ENCODE data around the gene PHOSPHO1. TPM values are rescaled to one million over a fixed set of nuclear protein-coding genes. Genes with fewer than 3 reads are reported as not detected.
"Not testable (repeated sequence)": the region's sequence is repeated elsewhere in the genome, so short reads cannot be mapped to it uniquely, and the experiment has no call there.

The PHOSPHO1 gene, protein sequence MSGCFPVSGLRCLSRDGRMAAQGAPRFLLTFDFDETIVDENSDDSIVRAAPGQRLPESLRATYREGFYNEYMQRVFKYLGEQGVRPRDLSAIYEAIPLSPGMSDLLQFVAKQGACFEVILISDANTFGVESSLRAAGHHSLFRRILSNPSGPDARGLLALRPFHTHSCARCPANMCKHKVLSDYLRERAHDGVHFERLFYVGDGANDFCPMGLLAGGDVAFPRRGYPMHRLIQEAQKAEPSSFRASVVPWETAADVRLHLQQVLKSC
- total RNA-seq, result not detected

DNA sequence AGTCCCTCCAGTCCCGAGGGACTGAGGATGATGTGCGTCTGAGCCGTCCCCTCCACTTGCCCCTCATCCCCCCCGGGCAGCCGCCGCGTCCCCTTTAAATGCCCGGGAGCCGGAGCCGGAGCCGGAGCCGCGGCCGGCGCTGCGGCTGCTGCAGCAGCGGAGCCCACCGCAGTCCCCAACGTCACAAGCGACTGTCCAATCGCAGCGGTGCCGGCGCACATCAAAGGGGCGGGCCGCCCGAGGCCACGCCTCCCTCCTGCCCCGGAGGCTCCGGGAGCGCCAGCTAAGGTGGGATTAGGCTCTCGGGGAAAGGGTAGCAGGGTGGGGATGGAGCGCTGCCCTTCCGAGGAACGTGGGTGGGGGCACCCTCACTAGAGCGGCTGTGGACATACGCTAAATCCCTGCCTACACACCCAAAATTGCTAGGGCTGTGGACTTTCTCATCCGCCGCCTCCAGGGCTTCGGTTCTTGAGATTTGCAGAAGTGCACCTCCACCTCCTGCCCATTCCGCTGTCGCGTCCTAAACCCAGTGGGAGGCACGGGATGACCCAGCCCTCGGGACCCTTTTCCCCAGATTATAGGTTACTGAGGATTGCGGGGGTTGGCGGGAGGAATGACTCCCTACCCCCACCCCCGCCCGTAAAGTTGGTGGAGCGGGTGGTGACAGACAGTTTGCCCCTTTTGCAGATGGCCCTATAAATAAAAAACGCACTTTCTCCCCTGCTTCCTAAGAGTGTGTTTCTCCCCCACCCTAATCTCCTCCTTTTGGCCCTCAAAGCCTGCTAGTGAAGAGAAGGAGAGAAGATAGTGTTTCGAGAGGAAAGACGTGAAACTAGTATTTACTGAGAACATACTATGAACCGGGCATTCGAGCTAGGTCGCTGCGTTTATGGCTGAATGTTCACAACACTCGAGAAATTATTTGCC lies at the start of gene PHOSPHO1:
Gene PHOSPHO1, minus strand, starts transcription at position 152 of the 927 bp plus-strand sequence. CDS start 4,096 bp downstream, outside the sequence.
- intact Hi-C loops (cut with micrococcal nuclease), result no loop called here
- Mint-ChIP-seq H3K27ac (no peak within 1 kb of the TSS), H3K36me3 (ENCODE audit: low read depth) (no peaks in the 10 kb centered on the region), H3K4me3 (peak within 1 kb of the TSS; percentile 66), H3K4me1 (ENCODE audit: low read depth) (peaks cover 3% of the 10 kb centered on the region), H3K9me3 (no peaks in the 10 kb centered on the region), H3K27me3 (peaks cover 19% of the 10 kb centered on the region)
- ChIA-PET CTCF (interaction anchor here (0.7 to 9.1 kb wide), 3 partner anchors 16 to 48 kb away, joined by 3 to 210 read pairs (median 3); no protein-coding TSS in a partner anchor), POLR2A (interaction anchor here (2.0 to 3.0 kb wide), 2 partner anchors 21 to 38 kb away, joined by 10 to 14 read pairs; partner anchors contain the start of genes ABI3 and GNGT2)
- DNase-seq (peak; percentile 90), ATAC-seq (peak; percentile 88)
- TF ChIP-seq, protein P1, sequence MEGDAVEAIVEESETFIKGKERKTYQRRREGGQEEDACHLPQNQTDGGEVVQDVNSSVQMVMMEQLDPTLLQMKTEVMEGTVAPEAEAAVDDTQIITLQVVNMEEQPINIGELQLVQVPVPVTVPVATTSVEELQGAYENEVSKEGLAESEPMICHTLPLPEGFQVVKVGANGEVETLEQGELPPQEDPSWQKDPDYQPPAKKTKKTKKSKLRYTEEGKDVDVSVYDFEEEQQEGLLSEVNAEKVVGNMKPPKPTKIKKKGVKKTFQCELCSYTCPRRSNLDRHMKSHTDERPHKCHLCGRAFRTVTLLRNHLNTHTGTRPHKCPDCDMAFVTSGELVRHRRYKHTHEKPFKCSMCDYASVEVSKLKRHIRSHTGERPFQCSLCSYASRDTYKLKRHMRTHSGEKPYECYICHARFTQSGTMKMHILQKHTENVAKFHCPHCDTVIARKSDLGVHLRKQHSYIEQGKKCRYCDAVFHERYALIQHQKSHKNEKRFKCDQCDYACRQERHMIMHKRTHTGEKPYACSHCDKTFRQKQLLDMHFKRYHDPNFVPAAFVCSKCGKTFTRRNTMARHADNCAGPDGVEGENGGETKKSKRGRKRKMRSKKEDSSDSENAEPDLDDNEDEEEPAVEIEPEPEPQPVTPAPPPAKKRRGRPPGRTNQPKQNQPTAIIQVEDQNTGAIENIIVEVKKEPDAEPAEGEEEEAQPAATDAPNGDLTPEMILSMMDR (IDR thresholded peaks at IDR 0.05), result no peak

DNA sequence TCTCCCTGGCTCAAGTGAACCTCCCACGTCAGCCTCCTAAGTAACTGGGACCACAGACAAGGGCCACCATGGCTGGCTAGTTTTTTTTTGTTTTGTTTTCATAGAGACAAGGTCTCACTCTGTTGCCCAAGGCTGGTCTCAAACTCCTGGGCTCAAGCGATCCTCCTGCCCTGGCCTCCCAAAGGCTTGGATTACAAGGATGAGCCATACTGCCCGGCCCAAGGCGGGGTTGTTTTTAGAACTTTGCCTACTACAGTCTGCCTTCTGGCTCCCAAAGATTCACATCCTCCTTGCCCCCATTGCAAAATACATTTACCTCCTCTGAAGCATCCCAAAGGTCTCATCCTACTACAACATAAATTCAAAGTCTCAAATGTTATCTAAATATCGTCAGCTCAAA lies 49.5 kb upstream of the PHOSPHO1 start:
- H3K4me3 Mint-ChIP-seq, result no peak overlapping the region
- H3K36me3 Mint-ChIP-seq (ENCODE audit: low read depth), result no peaks in the 10 kb centered on the region
- no peak overlapping the region for H3K27ac Mint-ChIP-seq
- CTCF ChIA-PET, result interaction anchor here (1.4 kb wide), 1 partner anchor 100 kb away, joined by 4 read pairs; no protein-coding TSS in a partner anchor
- intact Hi-C loops (cut with micrococcal nuclease), result no loop called here
- no peak for ATAC-seq
- no peaks in the 10 kb centered on the region for H3K9me3 Mint-ChIP-seq
- no peaks in the 10 kb centered on the region for H3K4me1 Mint-ChIP-seq (ENCODE audit: low read depth)
- no peaks in the 10 kb centered on the region for H3K27me3 Mint-ChIP-seq
- DNase-seq, result no peak
- TF ChIP-seq, protein P1 (IDR thresholded peaks at IDR 0.05), result no peak
- POLR2A ChIA-PET, result no interaction called here

DNA sequence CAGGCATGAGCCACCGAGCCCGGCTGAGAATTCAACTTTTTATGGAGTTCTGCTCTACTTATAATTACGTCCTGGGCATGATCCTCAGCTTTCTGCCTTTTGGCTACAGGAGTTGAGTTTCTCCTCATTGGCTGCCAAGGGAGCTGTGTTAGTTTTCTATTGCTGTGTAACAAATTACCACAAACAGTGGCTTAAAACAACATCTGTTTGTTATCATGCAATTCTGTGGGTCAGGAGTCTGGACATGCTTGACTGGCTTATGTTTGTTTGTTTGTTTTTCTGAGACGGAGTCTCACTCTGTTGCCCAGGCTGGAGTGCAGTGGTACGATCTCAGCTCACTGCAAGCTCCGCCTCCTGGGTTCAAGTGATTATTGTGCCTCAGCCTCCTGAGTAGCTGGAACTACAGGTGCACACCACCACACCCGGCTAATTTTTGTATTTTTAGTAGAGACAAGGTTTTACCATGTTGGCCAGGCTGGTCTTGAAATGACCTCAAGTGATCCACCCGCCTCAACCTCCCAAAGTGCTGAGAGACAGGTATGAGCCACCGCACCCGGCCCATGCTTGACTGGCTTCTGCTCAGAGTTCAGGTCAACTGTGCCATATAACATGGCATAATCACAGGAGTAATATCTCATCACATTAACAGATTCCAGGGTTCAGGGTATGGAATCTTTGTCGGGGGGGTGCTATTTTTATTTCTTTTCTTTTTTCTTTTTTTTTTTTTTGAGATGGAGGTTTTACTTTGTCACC lies 48.9 kb upstream of the PHOSPHO1 start:
- POLR2A ChIA-PET, ATAC-seq: not testable (repeated sequence)

DNA sequence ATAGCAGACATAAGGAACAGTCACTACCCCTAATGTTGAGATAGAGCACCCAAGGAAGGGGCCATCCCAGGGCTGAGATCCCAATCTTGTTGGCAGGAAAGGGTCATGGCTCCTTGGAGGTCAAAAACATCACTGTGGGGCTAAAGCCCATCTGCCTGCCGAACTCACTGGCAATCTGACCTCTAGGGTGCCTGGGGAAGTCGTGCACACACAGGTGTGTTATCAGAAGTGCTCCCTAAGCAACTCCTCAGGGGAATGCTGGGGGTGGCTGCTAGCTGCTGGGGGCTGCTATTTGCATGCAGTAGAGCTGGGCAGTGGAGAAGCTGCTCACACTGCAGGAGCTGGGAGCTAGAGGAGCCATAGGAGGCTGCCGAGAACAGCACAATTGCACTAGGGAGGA lies 47.5 kb upstream of the PHOSPHO1 start:
- TF ChIP-seq, protein P1 (IDR thresholded peaks at IDR 0.05), result no peak
- Mint-ChIP-seq H3K9me3 (no peaks in the 10 kb centered on the region), H3K4me1 (ENCODE audit: low read depth) (no peaks in the 10 kb centered on the region), H3K27ac (no peak overlapping the region), H3K4me3 (no peak overlapping the region), H3K36me3 (ENCODE audit: low read depth) (no peaks in the 10 kb centered on the region), H3K27me3 (no peaks in the 10 kb centered on the region)
- POLR2A ChIA-PET, result no interaction called here
- intact Hi-C loops (cut with micrococcal nuclease), result no loop called here
- CTCF ChIA-PET, result interaction anchor here (1.3 to 1.4 kb wide), 2 partner anchors 15 to 80 kb away, joined by 3 read pairs; no protein-coding TSS in a partner anchor
- ATAC-seq, result no peak
- DNase-seq, result no peak

More for the DNA sequence above, 48.9 kb upstream of the PHOSPHO1 start:
- intact Hi-C loops (cut with micrococcal nuclease); H3K9me3 Mint-ChIP-seq; H3K27me3 Mint-ChIP-seq; H3K4me3 Mint-ChIP-seq; H3K27ac Mint-ChIP-seq; H3K4me1 Mint-ChIP-seq (ENCODE audit: low read depth); DNase-seq; H3K36me3 Mint-ChIP-seq (ENCODE audit: low read depth): not testable (repeated sequence)
- CTCF ChIA-PET, result interaction anchor here (1.4 kb wide), 1 partner anchor 99 kb away, joined by 4 read pairs; no protein-coding TSS in a partner anchor

DNA sequence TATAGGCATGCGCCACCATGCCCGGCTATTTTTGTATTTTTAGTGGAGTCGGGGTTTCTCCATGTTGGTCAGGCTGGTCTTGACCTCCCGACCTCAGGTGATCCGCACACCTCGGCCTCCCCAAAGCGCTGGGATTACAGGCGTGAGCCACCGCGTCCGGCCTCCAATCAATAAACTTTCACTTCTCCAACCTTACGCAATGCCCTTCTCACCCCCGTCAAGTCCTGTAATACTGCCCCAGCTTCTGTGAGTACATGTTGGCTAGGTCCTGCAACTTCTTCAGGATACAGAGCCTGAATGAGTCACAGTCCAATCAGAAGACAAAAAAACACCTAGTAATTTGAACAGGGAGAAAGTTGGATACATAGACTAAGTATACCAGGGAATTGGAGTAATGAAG lies 47.1 kb upstream of the PHOSPHO1 start:
- ATAC-seq (no peak), DNase-seq (no peak)
- ChIA-PET POLR2A (no interaction called here), CTCF (interaction anchor here (1.3 to 1.4 kb wide), 2 partner anchors 16 to 80 kb away, joined by 3 read pairs; no protein-coding TSS in a partner anchor)
- Mint-ChIP-seq H3K36me3 (ENCODE audit: low read depth) (no peaks in the 10 kb centered on the region), H3K4me1 (ENCODE audit: low read depth) (no peaks in the 10 kb centered on the region), H3K27me3 (no peaks in the 10 kb centered on the region), H3K27ac (no peak overlapping the region), H3K4me3 (no peak overlapping the region), H3K9me3 (no peaks in the 10 kb centered on the region)
- intact Hi-C loops (cut with micrococcal nuclease), result no loop called here
- TF ChIP-seq, protein P1 (IDR thresholded peaks at IDR 0.05), result no peak

DNA sequence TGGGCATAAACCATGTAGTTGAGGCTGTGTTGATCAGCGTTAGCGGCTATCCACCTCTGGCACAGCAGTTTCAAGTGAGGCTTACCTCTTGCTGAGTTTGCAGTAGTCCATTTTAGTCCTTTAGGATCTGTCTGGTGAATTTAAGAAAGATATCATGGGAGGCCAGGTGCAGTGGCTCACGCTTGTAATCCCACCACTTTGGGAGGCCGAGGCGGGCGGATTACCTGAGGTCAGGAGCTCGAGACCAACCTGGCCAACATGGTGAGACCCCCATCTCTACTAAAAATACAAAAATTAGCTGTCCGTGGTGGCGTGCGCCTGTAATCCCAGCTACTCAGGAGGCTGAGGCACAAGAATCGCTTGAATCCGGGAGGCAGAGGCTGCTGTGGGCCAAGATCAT lies 45.4 kb upstream of the PHOSPHO1 start:
- intact Hi-C loops (cut with micrococcal nuclease); H3K9me3 Mint-ChIP-seq; H3K4me3 Mint-ChIP-seq; H3K36me3 Mint-ChIP-seq (ENCODE audit: low read depth); H3K27me3 Mint-ChIP-seq; H3K4me1 Mint-ChIP-seq (ENCODE audit: low read depth); H3K27ac Mint-ChIP-seq; DNase-seq; ATAC-seq: not testable (repeated sequence)
- ChIA-PET POLR2A (interaction anchor here (0.6 kb wide), 1 partner anchor 613 kb away, joined by 3 read pairs; no protein-coding TSS in a partner anchor), CTCF (interaction anchor here (0.8 to 1.2 kb wide), 3 partner anchors 15 to 98 kb away, joined by 3 to 5 read pairs (median 3); no protein-coding TSS in a partner anchor)
